IMR-90 (cell line): ENCODE measurements around the gene CATSPERE. TPM values are rescaled to one million over a fixed set of nuclear protein-coding genes. Genes with fewer than 3 reads are reported as not detected.

Experiments
- ATAC-seq: fragments of 200-7000 bp; cut with Tn5 transposase; 2 replicates; pipeline ENCODE4 v1.9.1; 2020; ENCODE audit warnings: low read depth, mild to moderate bottlenecking, moderate library complexity
- BruUV-seq: library from RNA; stranded (reverse); fragments of 400-500 nt; replicated peaks from 2 replicates; lab custom pipeline; 2021; lab: Mats Ljungman, UMichigan
- CTCF ChIA-PET: fragments of 300-600 bp; formaldehyde crosslinking; extraction: SDS; loops from one replicate; lab custom pipeline; 2021; ENCODE audit warnings: antibody characterized with exemption; lab: Yijun Ruan, JAX
- POLR2A ChIA-PET: fragments of 300-600 bp; sonication (Branson Sonifier 250); formaldehyde crosslinking; loops from one replicate; lab custom pipeline; 2022; ENCODE audit warnings: antibody characterized with exemption; ENCODE audit not compliant: unreplicated experiment; lab: Charles Lee
- DNase-seq: peaks from one replicate; pipeline ENCODE4 v3.0.0; 2013
- H2AFZ ChIP-seq: replicated peaks from 2 replicates; pipeline ENCODE3; 2013; ENCODE audit warnings: low read length, mild to moderate bottlenecking; ENCODE audit not compliant: poor library complexity
- H2AK5ac ChIP-seq: 2 replicates; pipeline ENCODE4 v1.6.1; 2013; ENCODE audit warnings: low read depth, low read length, inconsistent platforms
- H2AK9ac ChIP-seq: replicated peaks from 2 replicates; pipeline ENCODE3; 2013; ENCODE audit warnings: mild to moderate bottlenecking, low read depth, low read length, moderate library complexity; ENCODE audit not compliant: poor library complexity
- H2BK120ac ChIP-seq: 2 replicates; pipeline ENCODE4 v1.6.1; 2013; ENCODE audit warnings: low read depth, low read length, inconsistent platforms
- H2BK15ac ChIP-seq: 3 replicates; pipeline ENCODE4 v1.6.1; 2013; ENCODE audit warnings: low read depth, low read length, inconsistent platforms
- H2BK20ac ChIP-seq: 2 replicates; pipeline ENCODE4 v1.6.1; 2013; ENCODE audit warnings: low read depth, mild to moderate bottlenecking, inconsistent platforms, low read length, moderate library complexity
- H2BK5ac ChIP-seq: 2 replicates; pipeline ENCODE4 v1.6.1; 2013; ENCODE audit warnings: mild to moderate bottlenecking, low read depth, low read length, inconsistent platforms; ENCODE audit not compliant: poor library complexity, severe bottlenecking
- H3K14ac ChIP-seq: replicated peaks from 2 replicates; pipeline ENCODE4 v1.6.1; 2013; ENCODE audit warnings: low read depth, low read length, inconsistent platforms
- H3K18ac ChIP-seq: 2 replicates; pipeline ENCODE4 v1.6.1; 2013; ENCODE audit warnings: low read depth, low read length, control low read depth
- H3K23ac ChIP-seq: 2 replicates; pipeline ENCODE4 v1.6.1; 2013; ENCODE audit warnings: low read depth, low read length, inconsistent platforms
- H3K27ac ChIP-seq: 2 replicates; pipeline ENCODE4 v1.5.1; 2013; ENCODE audit warnings: mild to moderate bottlenecking, control low read depth, low read length; ENCODE audit not compliant: insufficient read depth
- H3K27me3 ChIP-seq: 2 replicates; pipeline ENCODE4 v1.6.1; 2013; ENCODE audit warnings: low read length; ENCODE audit not compliant: control insufficient read depth, insufficient read depth
- H3K36me3 ChIP-seq: 2 replicates; pipeline ENCODE4 v1.6.1; 2013; ENCODE audit warnings: low read length, mixed read lengths; ENCODE audit not compliant: control insufficient read depth, insufficient read depth
- H3K4ac ChIP-seq: 2 replicates; pipeline ENCODE4 v1.6.1; 2013; ENCODE audit warnings: low read depth, low read length, inconsistent platforms
- H3K4me1 ChIP-seq: 2 replicates; pipeline ENCODE4 v1.6.1; 2013; ENCODE audit warnings: low read length, mixed read lengths; ENCODE audit not compliant: control insufficient read depth, insufficient read depth
- H3K4me2 ChIP-seq: 2 replicates; pipeline ENCODE4 v1.6.1; 2013; ENCODE audit warnings: low read depth, mild to moderate bottlenecking, control low read depth, low read length, moderate library complexity
- H3K4me3 ChIP-seq: 2 replicates; pipeline ENCODE4 v1.5.1; 2013; ENCODE audit warnings: low read depth, mild to moderate bottlenecking, control low read depth, low read length, moderate library complexity; ENCODE audit not compliant: insufficient read depth
- H3K56ac ChIP-seq: 2 replicates; pipeline ENCODE4 v1.6.1; 2013; ENCODE audit warnings: low read length, inconsistent platforms; ENCODE audit not compliant: insufficient read depth; ENCODE audit errors: extremely low read depth
- H3K79me1 ChIP-seq, 2 experiments: 2 replicates each; pipeline ENCODE4 v1.6.1; 2013; ENCODE audit warnings: low read length in 2 of 2, inconsistent platforms in 1 of 2, low read depth in 1 of 2
- H3K9ac ChIP-seq: 2 replicates; pipeline ENCODE4 v1.6.1; 2013; ENCODE audit warnings: low read depth, low read length, control low read depth
- H3K9me1 ChIP-seq: 2 replicates; pipeline ENCODE4 v1.6.1; 2013; ENCODE audit warnings: low read length, inconsistent platforms; ENCODE audit not compliant: insufficient read depth
- H3K9me3 ChIP-seq: 2 replicates; pipeline ENCODE4 v1.6.1; 2013; ENCODE audit warnings: low read length; ENCODE audit not compliant: control insufficient read depth, insufficient read depth
- H4K20me1 ChIP-seq: 2 replicates; pipeline ENCODE4 v1.6.1; 2013; ENCODE audit warnings: low read length, inconsistent platforms; ENCODE audit not compliant: insufficient read depth
- H4K5ac ChIP-seq: 2 replicates; pipeline ENCODE4 v1.6.1; 2013; ENCODE audit warnings: mild to moderate bottlenecking, low read depth, low read length, control low read depth
- H4K8ac ChIP-seq, 2 experiments: 2 replicates each; pipeline ENCODE4 v1.6.1; 2013; ENCODE audit warnings: low read depth in 2 of 2, low read length in 2 of 2, control low read depth in 1 of 2, inconsistent platforms in 1 of 2
- H4K91ac ChIP-seq: 2 replicates; pipeline ENCODE4 v1.6.1; 2013; ENCODE audit warnings: low read depth, low read length, inconsistent platforms; ENCODE audit not compliant: insufficient read depth
- BHLHE40 ChIP-seq: fragments of 150-350 bp; IDR thresholded peaks from 2 replicates; pipeline ENCODE4 v1.6.1; 2016; ENCODE audit warnings: mild to moderate bottlenecking, low read depth, low read length
- CEBPB ChIP-seq: IDR thresholded peaks from 2 replicates; pipeline ENCODE4 v1.6.1; 2012; ENCODE audit warnings: low read depth, low read length, improper control_type of control experiment
- MAZ ChIP-seq: IDR thresholded peaks from 2 replicates; pipeline ENCODE4 v1.6.1; 2012; ENCODE audit warnings: low read depth, mild to moderate bottlenecking, low read length, improper control_type of control experiment, moderate library complexity, borderline replicate concordance
- MXI1 ChIP-seq: IDR thresholded peaks from 2 replicates; pipeline ENCODE4 v1.6.1; 2012; ENCODE audit warnings: low read depth, mild to moderate bottlenecking, low read length, moderate library complexity, borderline replicate concordance
- NFE2L2 ChIP-seq: fragments of 150-350 bp; IDR thresholded peaks from 2 replicates; pipeline ENCODE4 v1.6.1; 2016; ENCODE audit warnings: low read depth, mild to moderate bottlenecking, low read length
- POLR2A ChIP-seq: IDR thresholded peaks from 2 replicates; pipeline ENCODE4 v1.6.1; 2012; ENCODE audit warnings: mild to moderate bottlenecking, low read depth, low read length
- RCOR1 ChIP-seq: IDR thresholded peaks from 2 replicates; pipeline ENCODE4 v1.6.1; 2012; ENCODE audit warnings: mild to moderate bottlenecking, low read length, improper control_type of control experiment; ENCODE audit not compliant: insufficient replicate concordance
- RFX5 ChIP-seq: IDR thresholded peaks from 2 replicates; pipeline ENCODE4 v1.8.0; 2012; ENCODE audit warnings: low read depth, mild to moderate bottlenecking, low read length, moderate library complexity
- SMC3 ChIP-seq: fragments of 150-350 bp; IDR thresholded peaks from 2 replicates; pipeline ENCODE4 v1.6.1; 2016; ENCODE audit warnings: low read depth, mild to moderate bottlenecking, antibody characterized with exemption, low read length, moderate library complexity
- WGBS, 2 experiments: methylation state at CpG; one replicate each; pipeline versions ENCODE4 v1.1.5 to v1.1.7; 2013; ENCODE audit warnings: missing lambda C conversion rate in 2 of 2; ENCODE audit not compliant: insufficient read length in 1 of 2; ENCODE audit errors: extremely low coverage in 2 of 2; 5-methylcytosine and 5-hydroxymethylcytosine counted together
- dilution Hi-C: fragments of 300-500 bp; cut with HindIII; formaldehyde crosslinking; loops from one replicate; pipeline ENCODE4 v1.14.3; 2018; ENCODE audit warnings: low sequenced_read_pairs; ENCODE audit not compliant: unreplicated experiment
- in situ Hi-C: fragments of 300-500 bp; cut with MboI; formaldehyde crosslinking; loops from 3 replicates; pipeline ENCODE4 v1.14.3; 2019; ENCODE audit warnings: low sequenced_read_pairs, inconsistent platforms, mixed read lengths
- intact Hi-C: fragments of 100-400 bp; cut with micrococcal nuclease; formaldehyde crosslinking; loops from 2 replicates; pipeline ENCODE4 v1.10.0; 2022
- polyA plus RNA-seq, 3 experiments: library from polyadenylated mRNA; depleted of rRNA; stranded (reverse); fragments of >200 nt; gene quantifications; 2 replicates each; pipeline ENCODE4 v1.2.3, GENCODE V29; 2012; ENCODE audit warnings: low replicate concordance in 1 of 3
- total RNA-seq: library from RNA; depleted of rRNA; stranded (reverse); fragments of >200 nt; gene quantifications from 2 replicates; pipeline ENCODE4 v1.2.3, GENCODE V29; 2012
- TF ChIP-seq, protein P1 (sequence below): fragments of 150-350 bp; IDR thresholded peaks from 2 replicates; pipeline ENCODE4 v1.6.1; 2017; ENCODE audit warnings: mild to moderate bottlenecking, antibody characterized with exemption, low read length, low read depth
- TF ChIP-seq, protein P2 (sequence below): conservative IDR thresholded peaks from 2 replicates; pipeline ENCODE4 v1.5.1; 2012; ENCODE audit warnings: mild to moderate bottlenecking, low read depth, low read length, improper control_type of control experiment
- TF ChIP-seq, protein P3 (sequence below): fragments of 150-350 bp; IDR thresholded peaks from 2 replicates; pipeline ENCODE4 v1.6.1; 2016; ENCODE audit warnings: low read depth, mild to moderate bottlenecking, low read length, moderate library complexity, borderline replicate concordance

The CATSPERE gene
- total and polyA plus RNA-seq, 2 of the 4 experiments (the other 2 are of a cell fraction), result 0.07 to 0.18 TPM

DNA sequence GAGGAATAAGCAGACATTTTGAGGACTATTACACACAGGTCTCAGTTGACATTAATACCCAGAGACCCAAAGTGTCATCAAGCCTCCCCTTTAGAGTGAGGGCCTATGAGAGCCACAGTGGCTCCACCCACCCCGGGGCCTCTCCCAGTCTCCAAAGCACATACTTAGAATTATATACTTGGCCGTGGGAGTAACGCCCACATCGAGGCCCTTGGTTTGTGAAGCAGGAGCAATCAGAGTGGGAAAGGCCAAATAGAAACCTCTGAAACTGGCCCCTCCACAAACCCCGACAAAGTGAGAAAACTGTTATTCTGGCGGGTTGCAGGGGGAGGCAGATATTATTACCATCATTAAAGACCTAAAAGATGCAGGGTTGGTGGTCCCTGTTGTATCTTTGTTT is 184.8 kb downstream of the CATSPERE start:
- Histone ChIP-seq H3K9me3 (peaks cover 2% of the 10 kb centered on the region), H3K4me3 (no peak overlapping the region), H3K4ac (no peak overlapping the region), H3K56ac (no peak overlapping the region), H2AK9ac (no peak overlapping the region), H2AK5ac (no peak overlapping the region), H3K9ac (no peak overlapping the region), H4K5ac (no peak overlapping the region), H3K79me1 (no peaks in the 10 kb centered on the region), H4K8ac (no peak overlapping the region), H3K4me2 (no peak overlapping the region), H3K14ac (no peak overlapping the region), H3K27me3 (peaks cover 10% of the 10 kb centered on the region), H2AFZ (no peak overlapping the region), H3K4me1 (no peaks in the 10 kb centered on the region), H3K27ac (no peak overlapping the region), H4K91ac (no peak overlapping the region), H3K23ac (no peak overlapping the region), H2BK20ac (no peak overlapping the region), H4K20me1 (no peaks in the 10 kb centered on the region), H3K18ac (no peak overlapping the region), H2BK15ac (no peak overlapping the region), H2BK120ac (no peak overlapping the region), H3K36me3 (no peaks in the 10 kb centered on the region), H3K9me1 (no peaks in the 10 kb centered on the region), H2BK5ac (no peak overlapping the region)
- no CpG with 5 or more reads among the region's 6 CpGs for WGBS, 2 experiments
- intact Hi-C loops, result no loop called here
- no peak for ATAC-seq
- ChIA-PET POLR2A (no interaction called here), CTCF (no interaction called here)
- no TSS peak for BruUV-seq
- dilution Hi-C loops, result no loop called here
- TF ChIP-seq NFE2L2 (no peak), MAZ (no peak), SMC3 (no peak), RCOR1 (no peak), CEBPB (no peak), BHLHE40 (no peak), MXI1 (no peak), RFX5 (no peak), POLR2A (no peak)
- TF ChIP-seq, protein P1, sequence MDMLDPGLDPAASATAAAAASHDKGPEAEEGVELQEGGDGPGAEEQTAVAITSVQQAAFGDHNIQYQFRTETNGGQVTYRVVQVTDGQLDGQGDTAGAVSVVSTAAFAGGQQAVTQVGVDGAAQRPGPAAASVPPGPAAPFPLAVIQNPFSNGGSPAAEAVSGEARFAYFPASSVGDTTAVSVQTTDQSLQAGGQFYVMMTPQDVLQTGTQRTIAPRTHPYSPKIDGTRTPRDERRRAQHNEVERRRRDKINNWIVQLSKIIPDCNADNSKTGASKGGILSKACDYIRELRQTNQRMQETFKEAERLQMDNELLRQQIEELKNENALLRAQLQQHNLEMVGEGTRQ, result no peak
- TF ChIP-seq, protein P2, sequence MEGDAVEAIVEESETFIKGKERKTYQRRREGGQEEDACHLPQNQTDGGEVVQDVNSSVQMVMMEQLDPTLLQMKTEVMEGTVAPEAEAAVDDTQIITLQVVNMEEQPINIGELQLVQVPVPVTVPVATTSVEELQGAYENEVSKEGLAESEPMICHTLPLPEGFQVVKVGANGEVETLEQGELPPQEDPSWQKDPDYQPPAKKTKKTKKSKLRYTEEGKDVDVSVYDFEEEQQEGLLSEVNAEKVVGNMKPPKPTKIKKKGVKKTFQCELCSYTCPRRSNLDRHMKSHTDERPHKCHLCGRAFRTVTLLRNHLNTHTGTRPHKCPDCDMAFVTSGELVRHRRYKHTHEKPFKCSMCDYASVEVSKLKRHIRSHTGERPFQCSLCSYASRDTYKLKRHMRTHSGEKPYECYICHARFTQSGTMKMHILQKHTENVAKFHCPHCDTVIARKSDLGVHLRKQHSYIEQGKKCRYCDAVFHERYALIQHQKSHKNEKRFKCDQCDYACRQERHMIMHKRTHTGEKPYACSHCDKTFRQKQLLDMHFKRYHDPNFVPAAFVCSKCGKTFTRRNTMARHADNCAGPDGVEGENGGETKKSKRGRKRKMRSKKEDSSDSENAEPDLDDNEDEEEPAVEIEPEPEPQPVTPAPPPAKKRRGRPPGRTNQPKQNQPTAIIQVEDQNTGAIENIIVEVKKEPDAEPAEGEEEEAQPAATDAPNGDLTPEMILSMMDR, result no peak
- TF ChIP-seq, protein P3, sequence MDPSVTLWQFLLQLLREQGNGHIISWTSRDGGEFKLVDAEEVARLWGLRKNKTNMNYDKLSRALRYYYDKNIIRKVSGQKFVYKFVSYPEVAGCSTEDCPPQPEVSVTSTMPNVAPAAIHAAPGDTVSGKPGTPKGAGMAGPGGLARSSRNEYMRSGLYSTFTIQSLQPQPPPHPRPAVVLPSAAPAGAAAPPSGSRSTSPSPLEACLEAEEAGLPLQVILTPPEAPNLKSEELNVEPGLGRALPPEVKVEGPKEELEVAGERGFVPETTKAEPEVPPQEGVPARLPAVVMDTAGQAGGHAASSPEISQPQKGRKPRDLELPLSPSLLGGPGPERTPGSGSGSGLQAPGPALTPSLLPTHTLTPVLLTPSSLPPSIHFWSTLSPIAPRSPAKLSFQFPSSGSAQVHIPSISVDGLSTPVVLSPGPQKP, result no peak
- no peak for DNase-seq
- in situ Hi-C loops, result no loop called here
